ENCODE data around the gene SORCS1.

DNA sequence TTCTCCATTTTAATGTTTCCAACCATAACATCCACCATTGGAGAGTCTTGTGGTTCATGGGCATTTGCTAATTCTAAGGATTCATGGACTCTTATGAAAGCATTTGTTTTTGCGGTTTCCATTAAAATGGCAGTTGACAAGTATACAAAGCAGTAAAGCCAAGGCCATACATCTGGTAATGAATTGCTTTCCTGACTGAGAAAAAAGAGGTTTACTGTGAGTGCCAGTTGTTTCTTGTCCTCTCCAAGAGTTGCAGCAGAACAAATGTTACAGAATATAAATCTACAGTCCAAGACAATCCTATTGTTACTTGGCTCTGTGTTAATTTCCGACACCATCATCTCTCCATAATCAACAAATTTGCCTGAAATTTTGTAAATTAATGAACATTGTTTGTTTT, 261.3 kb downstream of the SORCS1 start:
- TF ChIP-seq POLR2A (IDR thresholded peaks at IDR 0.05; ENCODE audit: insufficient read depth in 1 of 2, low read depth in 2 of 2, low read length in 2 of 2), result no peak
- TF ChIP-seq, protein P1, sequence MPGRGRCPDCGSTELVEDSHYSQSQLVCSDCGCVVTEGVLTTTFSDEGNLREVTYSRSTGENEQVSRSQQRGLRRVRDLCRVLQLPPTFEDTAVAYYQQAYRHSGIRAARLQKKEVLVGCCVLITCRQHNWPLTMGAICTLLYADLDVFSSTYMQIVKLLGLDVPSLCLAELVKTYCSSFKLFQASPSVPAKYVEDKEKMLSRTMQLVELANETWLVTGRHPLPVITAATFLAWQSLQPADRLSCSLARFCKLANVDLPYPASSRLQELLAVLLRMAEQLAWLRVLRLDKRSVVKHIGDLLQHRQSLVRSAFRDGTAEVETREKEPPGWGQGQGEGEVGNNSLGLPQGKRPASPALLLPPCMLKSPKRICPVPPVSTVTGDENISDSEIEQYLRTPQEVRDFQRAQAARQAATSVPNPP (CRISPR knock-in tag; IDR thresholded peaks at IDR 0.05), result no peak
- TF ChIP-seq, protein P2, sequence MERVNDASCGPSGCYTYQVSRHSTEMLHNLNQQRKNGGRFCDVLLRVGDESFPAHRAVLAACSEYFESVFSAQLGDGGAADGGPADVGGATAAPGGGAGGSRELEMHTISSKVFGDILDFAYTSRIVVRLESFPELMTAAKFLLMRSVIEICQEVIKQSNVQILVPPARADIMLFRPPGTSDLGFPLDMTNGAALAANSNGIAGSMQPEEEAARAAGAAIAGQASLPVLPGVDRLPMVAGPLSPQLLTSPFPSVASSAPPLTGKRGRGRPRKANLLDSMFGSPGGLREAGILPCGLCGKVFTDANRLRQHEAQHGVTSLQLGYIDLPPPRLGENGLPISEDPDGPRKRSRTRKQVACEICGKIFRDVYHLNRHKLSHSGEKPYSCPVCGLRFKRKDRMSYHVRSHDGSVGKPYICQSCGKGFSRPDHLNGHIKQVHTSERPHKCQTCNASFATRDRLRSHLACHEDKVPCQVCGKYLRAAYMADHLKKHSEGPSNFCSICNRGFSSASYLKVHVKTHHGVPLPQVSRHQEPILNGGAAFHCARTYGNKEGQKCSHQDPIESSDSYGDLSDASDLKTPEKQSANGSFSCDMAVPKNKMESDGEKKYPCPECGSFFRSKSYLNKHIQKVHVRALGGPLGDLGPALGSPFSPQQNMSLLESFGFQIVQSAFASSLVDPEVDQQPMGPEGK (CRISPR knock-in tag; IDR thresholded peaks at IDR 0.05), result no peak
- TF ChIP-seq SP1 (IDR thresholded peaks at IDR 0.05), result no peak
- TF ChIP-seq SP1 (CRISPR knock-in tag; IDR thresholded peaks at IDR 0.05), result no peak
- no peak for TF ChIP-seq MLLT10 (CRISPR knock-in tag; IDR thresholded peaks at IDR 0.05)
- no peak for TF ChIP-seq FOSL1 (CRISPR knock-in tag; IDR thresholded peaks at IDR 0.05; ENCODE audit: borderline replicate concordance)
- TF ChIP-seq CENPX (CRISPR knock-in tag; IDR thresholded peaks at IDR 0.05), result no peak
- TF ChIP-seq, protein P3, sequence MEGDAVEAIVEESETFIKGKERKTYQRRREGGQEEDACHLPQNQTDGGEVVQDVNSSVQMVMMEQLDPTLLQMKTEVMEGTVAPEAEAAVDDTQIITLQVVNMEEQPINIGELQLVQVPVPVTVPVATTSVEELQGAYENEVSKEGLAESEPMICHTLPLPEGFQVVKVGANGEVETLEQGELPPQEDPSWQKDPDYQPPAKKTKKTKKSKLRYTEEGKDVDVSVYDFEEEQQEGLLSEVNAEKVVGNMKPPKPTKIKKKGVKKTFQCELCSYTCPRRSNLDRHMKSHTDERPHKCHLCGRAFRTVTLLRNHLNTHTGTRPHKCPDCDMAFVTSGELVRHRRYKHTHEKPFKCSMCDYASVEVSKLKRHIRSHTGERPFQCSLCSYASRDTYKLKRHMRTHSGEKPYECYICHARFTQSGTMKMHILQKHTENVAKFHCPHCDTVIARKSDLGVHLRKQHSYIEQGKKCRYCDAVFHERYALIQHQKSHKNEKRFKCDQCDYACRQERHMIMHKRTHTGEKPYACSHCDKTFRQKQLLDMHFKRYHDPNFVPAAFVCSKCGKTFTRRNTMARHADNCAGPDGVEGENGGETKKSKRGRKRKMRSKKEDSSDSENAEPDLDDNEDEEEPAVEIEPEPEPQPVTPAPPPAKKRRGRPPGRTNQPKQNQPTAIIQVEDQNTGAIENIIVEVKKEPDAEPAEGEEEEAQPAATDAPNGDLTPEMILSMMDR (CRISPR knock-in tag; IDR thresholded peaks at IDR 0.05), result no peak
- TF ChIP-seq, protein P4, sequence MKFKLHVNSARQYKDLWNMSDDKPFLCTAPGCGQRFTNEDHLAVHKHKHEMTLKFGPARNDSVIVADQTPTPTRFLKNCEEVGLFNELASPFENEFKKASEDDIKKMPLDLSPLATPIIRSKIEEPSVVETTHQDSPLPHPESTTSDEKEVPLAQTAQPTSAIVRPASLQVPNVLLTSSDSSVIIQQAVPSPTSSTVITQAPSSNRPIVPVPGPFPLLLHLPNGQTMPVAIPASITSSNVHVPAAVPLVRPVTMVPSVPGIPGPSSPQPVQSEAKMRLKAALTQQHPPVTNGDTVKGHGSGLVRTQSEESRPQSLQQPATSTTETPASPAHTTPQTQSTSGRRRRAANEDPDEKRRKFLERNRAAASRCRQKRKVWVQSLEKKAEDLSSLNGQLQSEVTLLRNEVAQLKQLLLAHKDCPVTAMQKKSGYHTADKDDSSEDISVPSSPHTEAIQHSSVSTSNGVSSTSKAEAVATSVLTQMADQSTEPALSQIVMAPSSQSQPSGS (CRISPR knock-in tag; IDR thresholded peaks at IDR 0.05), result no peak
- no peak for TF ChIP-seq MATR3 (CRISPR knock-in tag; IDR thresholded peaks at IDR 0.05)
- no peak for TF ChIP-seq KLF13 (CRISPR knock-in tag; IDR thresholded peaks at IDR 0.05)

Measured in HepG2 (cell line).